ENCODE measurements around the gene BCAS1. TPM values are rescaled to one million over a fixed set of nuclear protein-coding genes. Genes with fewer than 3 reads are reported as not detected.
A peak's percentile ranks its signal among the peaks of the same experiment; 100 is the strongest.

BCAS1 gene
- total and polyA plus RNA-seq, 10 of the 15 experiments (the other 5 are each of a cell fraction or from before 2014, with no cell fraction given), result 0.21 to 1.4 (median 0.55) TPM

- TF ChIP-seq, protein P1, sequence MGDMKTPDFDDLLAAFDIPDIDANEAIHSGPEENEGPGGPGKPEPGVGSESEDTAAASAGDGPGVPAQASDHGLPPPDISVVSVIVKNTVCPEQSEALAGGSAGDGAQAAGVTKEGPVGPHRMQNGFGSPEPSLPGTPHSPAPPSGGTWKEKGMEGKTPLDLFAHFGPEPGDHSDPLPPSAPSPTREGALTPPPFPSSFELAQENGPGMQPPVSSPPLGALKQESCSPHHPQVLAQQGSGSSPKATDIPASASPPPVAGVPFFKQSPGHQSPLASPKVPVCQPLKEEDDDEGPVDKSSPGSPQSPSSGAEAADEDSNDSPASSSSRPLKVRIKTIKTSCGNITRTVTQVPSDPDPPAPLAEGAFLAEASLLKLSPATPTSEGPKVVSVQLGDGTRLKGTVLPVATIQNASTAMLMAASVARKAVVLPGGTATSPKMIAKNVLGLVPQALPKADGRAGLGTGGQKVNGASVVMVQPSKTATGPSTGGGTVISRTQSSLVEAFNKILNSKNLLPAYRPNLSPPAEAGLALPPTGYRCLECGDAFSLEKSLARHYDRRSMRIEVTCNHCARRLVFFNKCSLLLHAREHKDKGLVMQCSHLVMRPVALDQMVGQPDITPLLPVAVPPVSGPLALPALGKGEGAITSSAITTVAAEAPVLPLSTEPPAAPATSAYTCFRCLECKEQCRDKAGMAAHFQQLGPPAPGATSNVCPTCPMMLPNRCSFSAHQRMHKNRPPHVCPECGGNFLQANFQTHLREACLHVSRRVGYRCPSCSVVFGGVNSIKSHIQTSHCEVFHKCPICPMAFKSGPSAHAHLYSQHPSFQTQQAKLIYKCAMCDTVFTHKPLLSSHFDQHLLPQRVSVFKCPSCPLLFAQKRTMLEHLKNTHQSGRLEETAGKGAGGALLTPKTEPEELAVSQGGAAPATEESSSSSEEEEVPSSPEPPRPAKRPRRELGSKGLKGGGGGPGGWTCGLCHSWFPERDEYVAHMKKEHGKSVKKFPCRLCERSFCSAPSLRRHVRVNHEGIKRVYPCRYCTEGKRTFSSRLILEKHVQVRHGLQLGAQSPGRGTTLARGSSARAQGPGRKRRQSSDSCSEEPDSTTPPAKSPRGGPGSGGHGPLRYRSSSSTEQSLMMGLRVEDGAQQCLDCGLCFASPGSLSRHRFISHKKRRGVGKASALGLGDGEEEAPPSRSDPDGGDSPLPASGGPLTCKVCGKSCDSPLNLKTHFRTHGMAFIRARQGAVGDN (IDR thresholded peaks at IDR 0.05), result peak; percentile 75; the same call in 1 of the 2 replicates
- TF ChIP-seq HDAC6 (IDR thresholded peaks at IDR 0.05; ENCODE audit: unreplicated experiment) (no peak), SP1 (IDR thresholded peaks at IDR 0.05; ENCODE audit: low read depth, low read length) (no peak), JUNB (IDR thresholded peaks at IDR 0.05) (peak; percentile 25; the same call in 1 of the 2 replicates), FOS (IDR thresholded peaks at IDR 0.05; ENCODE audit: borderline replicate concordance, extremely low read depth, insufficient read length) (no peak), ESRRA (IDR thresholded peaks at IDR 0.05; ENCODE audit: low read length) (no peak), TCF12 (IDR thresholded peaks at IDR 0.05; ENCODE audit: low read depth, low read length) (no peak), BMI1 (IDR thresholded peaks at IDR 0.05; ENCODE audit: borderline replicate concordance) (no peak), ETV6 (conservative IDR thresholded peaks at IDR 0.05 in 1 of 2, IDR thresholded peaks at IDR 0.05 in 1 of 2; ENCODE audit: borderline replicate concordance in 1 of 2, low read depth in 1 of 2) (peak in 1 of 2 experiments; percentile 99; a peak in 2 of 4 replicates), YY1 (IDR thresholded peaks at IDR 0.05; ENCODE audit: low read depth, low read length) (peak; percentile 97), HDGF (IDR thresholded peaks at IDR 0.05) (no peak), TARDBP (IDR thresholded peaks at IDR 0.05; ENCODE audit: borderline replicate concordance) (no peak), TAF1 (IDR thresholded peaks at IDR 0.05; ENCODE audit: borderline replicate concordance, low read depth, low read length) (no peak), NR2F1 (conservative IDR thresholded peaks at IDR 0.05) (no peak), CHD1 (IDR thresholded peaks at IDR 0.05; ENCODE audit: low read depth, low read length) (no peak), RAD51 (IDR thresholded peaks at IDR 0.05) (no peak; the same call in 1 of the 2 replicates), SRF (IDR thresholded peaks at IDR 0.05; ENCODE audit: low read depth in 2 of 2, low read length in 2 of 2) (0 out of 4 replicates have a peak, but pooled peaks of 1 of the 2 experiments have one; percentile 31), DPF2 (IDR thresholded peaks at IDR 0.05) (no peak), STAT3 (IDR thresholded peaks at IDR 0.05; ENCODE audit: low read depth, low read length) (no peak), SMAD1 (IDR thresholded peaks at IDR 0.05; ENCODE audit: low read depth, partially characterized antibody) (no peak)
- TF ChIP-seq, protein P2, sequence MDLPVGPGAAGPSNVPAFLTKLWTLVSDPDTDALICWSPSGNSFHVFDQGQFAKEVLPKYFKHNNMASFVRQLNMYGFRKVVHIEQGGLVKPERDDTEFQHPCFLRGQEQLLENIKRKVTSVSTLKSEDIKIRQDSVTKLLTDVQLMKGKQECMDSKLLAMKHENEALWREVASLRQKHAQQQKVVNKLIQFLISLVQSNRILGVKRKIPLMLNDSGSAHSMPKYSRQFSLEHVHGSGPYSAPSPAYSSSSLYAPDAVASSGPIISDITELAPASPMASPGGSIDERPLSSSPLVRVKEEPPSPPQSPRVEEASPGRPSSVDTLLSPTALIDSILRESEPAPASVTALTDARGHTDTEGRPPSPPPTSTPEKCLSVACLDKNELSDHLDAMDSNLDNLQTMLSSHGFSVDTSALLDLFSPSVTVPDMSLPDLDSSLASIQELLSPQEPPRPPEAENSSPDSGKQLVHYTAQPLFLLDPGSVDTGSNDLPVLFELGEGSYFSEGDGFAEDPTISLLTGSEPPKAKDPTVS (IDR thresholded peaks at IDR 0.05; ENCODE audit: low read depth, low read length), result no peak
- TF ChIP-seq, protein P3, sequence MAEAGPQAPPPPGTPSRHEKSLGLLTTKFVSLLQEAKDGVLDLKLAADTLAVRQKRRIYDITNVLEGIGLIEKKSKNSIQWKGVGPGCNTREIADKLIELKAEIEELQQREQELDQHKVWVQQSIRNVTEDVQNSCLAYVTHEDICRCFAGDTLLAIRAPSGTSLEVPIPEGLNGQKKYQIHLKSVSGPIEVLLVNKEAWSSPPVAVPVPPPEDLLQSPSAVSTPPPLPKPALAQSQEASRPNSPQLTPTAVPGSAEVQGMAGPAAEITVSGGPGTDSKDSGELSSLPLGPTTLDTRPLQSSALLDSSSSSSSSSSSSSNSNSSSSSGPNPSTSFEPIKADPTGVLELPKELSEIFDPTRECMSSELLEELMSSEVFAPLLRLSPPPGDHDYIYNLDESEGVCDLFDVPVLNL (IDR thresholded peaks at IDR 0.05; ENCODE audit: low read depth, low read length), result no peak
- TF ChIP-seq, protein P4, sequence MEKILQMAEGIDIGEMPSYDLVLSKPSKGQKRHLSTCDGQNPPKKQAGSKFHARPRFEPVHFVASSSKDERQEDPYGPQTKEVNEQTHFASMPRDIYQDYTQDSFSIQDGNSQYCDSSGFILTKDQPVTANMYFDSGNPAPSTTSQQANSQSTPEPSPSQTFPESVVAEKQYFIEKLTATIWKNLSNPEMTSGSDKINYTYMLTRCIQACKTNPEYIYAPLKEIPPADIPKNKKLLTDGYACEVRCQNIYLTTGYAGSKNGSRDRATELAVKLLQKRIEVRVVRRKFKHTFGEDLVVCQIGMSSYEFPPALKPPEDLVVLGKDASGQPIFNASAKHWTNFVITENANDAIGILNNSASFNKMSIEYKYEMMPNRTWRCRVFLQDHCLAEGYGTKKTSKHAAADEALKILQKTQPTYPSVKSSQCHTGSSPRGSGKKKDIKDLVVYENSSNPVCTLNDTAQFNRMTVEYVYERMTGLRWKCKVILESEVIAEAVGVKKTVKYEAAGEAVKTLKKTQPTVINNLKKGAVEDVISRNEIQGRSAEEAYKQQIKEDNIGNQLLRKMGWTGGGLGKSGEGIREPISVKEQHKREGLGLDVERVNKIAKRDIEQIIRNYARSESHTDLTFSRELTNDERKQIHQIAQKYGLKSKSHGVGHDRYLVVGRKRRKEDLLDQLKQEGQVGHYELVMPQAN (conservative IDR thresholded peaks at IDR 0.05), result no peak
Measured at GRCh38 chr20:53939572-53940359, 130.6 kb downstream of the BCAS1 start (continued).
